ENCODE data around the gene CDK17.

- TF ChIP-seq, protein P1, sequence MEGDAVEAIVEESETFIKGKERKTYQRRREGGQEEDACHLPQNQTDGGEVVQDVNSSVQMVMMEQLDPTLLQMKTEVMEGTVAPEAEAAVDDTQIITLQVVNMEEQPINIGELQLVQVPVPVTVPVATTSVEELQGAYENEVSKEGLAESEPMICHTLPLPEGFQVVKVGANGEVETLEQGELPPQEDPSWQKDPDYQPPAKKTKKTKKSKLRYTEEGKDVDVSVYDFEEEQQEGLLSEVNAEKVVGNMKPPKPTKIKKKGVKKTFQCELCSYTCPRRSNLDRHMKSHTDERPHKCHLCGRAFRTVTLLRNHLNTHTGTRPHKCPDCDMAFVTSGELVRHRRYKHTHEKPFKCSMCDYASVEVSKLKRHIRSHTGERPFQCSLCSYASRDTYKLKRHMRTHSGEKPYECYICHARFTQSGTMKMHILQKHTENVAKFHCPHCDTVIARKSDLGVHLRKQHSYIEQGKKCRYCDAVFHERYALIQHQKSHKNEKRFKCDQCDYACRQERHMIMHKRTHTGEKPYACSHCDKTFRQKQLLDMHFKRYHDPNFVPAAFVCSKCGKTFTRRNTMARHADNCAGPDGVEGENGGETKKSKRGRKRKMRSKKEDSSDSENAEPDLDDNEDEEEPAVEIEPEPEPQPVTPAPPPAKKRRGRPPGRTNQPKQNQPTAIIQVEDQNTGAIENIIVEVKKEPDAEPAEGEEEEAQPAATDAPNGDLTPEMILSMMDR (conservative IDR thresholded peaks at IDR 0.05 in 1 of 2, IDR thresholded peaks at IDR 0.05 in 1 of 2; ENCODE audit: low read depth in 1 of 2, low read length in 2 of 2), result no peak
- no peak for TF ChIP-seq EZH2 (IDR thresholded peaks at IDR 0.05; ENCODE audit: low read length, missing control alignments)
Observed at GRCh38 chr12:96336489-96336888, 63.8 kb downstream of the CDK17 start.

Data from fibroblast of lung (primary cell).